H54 (cell line): ENCODE measurements around the gene DRC7.
A peak's percentile ranks its signal among the peaks of the same experiment; 100 is the strongest.

Source experiments
- DNase-seq: peaks from one replicate; pipeline ENCODE4 v3.0.0; 2011; ENCODE audit warnings: low spot score, mixed read lengths; ENCODE audit not compliant: insufficient read length
- FAIRE-seq: peaks from 3 replicates; lab custom pipeline; 2011; peaks lifted over from hg19 to GRCh38; lab: Jason Lieb, UNC
- POLR2A ChIP-seq: IDR thresholded peaks from 2 replicates; pipeline ENCODE4 v1.6.1; 2011; ENCODE audit warnings: low read depth, mild to moderate bottlenecking, low read length

Gene DRC7

DNA sequence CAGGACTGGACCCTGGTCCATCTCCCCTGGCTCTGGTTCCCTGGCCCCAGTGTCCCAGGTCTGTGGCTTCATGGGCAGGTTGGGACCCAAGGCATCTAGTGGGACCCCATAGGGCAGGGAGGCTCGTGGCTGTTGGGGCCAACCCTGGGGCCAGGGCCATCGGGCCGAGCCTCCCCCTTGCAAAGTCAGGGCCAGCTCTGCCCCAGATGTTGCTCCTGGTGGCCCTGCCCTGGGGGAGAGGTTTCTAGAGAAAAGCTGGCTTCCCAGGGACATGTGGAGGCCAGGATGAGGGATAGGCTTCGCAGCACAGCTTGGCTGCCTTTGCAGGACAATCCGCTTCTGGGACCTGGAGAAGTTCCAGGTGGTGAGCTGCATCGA, 57.6 kb downstream of the DRC7 start:
- no peak for TF ChIP-seq POLR2A
- FAIRE-seq (no peak), DNase-seq (no peak)

- no peak for FAIRE-seq
- no peak for DNase-seq
- no peak for TF ChIP-seq POLR2A
These were observed 58.2 kb downstream of the DRC7 start for GRCh38 chr16:57752581-57753447.

DNA sequence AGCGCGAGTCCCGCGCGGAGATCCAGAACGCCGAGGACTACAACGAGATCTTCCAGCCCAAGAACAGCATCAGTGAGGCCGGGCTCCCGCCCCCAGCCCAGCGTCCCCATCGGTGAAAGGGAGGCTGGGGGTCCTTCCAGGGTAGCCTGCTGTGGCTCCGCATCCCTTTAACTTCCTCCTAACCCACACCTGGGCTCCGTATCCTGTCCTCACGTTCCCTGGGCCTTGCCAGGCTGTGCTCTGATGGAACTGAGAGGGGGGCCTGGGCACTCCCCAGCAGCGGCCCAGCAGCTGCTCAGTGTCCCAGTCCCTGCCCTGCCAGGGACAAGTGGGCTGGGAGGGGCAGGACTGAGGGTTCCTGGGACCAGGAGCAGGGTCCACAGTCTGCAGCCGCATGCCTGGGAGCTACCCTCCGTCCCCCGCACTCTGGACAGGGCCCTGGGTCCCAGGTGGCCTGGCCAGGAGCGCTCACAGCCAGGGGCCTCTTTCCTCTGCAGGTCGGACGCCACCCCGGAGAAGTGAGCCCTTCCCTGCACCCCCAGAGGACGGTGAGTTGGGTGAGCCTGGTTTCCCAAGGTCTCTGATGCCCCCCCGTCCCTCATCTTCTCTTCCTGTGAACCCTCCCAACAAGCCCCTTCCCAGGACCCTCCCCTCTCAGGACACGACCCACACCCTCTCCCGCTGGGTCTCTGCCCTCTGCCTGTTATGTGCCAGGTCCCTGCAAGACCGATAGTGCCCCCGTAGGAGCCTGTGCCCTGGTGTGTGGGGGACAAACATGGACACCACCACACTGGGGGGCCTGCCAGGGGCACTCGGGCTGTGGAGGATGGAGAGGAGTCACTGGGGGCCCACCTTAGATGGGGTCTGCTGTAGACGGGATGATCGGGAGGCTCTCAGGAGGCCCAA, 59.1 kb downstream of the DRC7 start:
- TF ChIP-seq POLR2A: no peak
- no peak for FAIRE-seq
- no peak for DNase-seq

- DNase-seq (no peak), FAIRE-seq (no peak)
- no peak for TF ChIP-seq POLR2A
These were observed 59.9 kb downstream of the DRC7 start for GRCh38 chr16:57754354-57755060.

GRCh38 chr16:57755061-57755684, 60.6 kb downstream of the DRC7 start:
- no peak for TF ChIP-seq POLR2A
- DNase-seq: no peak
- FAIRE-seq: no peak

GRCh38 chr16:57755726-57756423, 61.3 kb downstream of the DRC7 start:
- FAIRE-seq: no peak
- no peak for TF ChIP-seq POLR2A
- no peak for DNase-seq

GRCh38 chr16:57756424-57757325, 62.1 kb downstream of the DRC7 start:
- no peak for TF ChIP-seq POLR2A
- no peak for DNase-seq
- no peak for FAIRE-seq

DNA sequence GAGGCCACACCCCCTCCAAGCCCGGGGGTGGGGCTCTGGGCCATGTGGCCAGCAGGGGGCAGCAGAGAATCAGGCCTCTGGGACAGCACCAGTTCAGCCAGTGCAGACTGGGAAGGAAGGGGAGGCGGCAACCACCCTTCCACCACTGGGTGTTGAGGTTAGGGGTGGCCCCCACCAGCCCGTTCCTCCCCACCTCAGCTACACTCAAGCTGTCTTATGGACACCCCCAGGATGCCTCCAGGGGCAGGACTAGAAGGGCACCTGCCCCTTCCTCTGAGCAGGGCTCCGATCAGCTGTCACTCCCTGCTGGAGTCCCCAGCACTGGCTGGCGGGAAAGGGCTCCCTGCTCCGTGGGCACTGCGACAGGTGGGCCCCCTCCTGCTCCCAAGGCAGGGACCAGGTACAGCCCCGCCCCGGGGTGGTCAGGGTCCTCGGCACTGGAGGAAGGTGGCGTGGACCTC, 62.8 kb downstream of the DRC7 start:
- DNase-seq (peak; percentile 82), FAIRE-seq (peak; percentile 89)

GRCh38 chr16:57757883-57758282, 63.3 kb downstream of the DRC7 start:
- FAIRE-seq (no peak), DNase-seq (no peak)
- no peak for TF ChIP-seq POLR2A

More for the DNA sequence above, 62.8 kb downstream of the DRC7 start:
- TF ChIP-seq POLR2A: no peak

DNA sequence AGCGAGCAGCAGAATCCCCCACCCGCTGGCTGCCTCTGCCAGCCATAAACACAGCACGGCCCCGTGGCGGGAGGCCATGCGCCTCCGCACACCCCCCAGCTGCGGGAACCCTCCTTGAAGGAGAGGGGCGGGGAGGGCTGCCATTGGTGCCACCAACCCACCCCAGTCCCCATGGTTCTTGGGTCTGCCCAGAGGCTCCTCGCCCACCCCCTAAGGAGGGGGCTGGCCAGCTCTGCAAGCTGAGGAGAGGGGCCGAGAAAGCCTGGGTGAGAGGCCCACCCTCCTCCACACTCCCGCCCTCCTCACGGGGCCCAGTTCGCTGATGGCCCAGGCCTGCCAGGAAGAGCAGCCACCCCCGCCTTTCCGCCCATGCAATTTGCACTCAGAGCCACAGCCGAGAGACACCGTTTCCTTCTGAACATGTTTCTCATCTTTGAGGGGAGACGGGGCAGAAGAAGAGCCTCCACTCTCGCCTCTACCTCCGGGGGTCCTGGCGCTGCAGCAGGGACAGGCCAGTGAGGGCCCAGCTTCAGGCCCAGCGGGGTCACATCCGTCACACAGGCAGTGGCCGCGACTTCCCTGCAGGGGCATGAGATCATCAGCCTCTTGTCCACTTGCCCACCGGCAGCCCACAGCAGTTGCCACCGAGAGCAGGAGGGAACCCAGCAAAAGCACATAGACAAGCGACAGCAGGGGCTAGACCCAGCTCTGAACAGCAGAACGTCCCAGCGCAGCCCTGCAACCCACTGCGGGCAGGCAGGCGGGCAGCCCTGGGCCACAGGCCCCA, 63.9 kb downstream of the DRC7 start:
- FAIRE-seq (no peak), DNase-seq (no peak)
- no peak for TF ChIP-seq POLR2A

- no peak for DNase-seq
- TF ChIP-seq POLR2A: no peak
- no peak for FAIRE-seq
These were observed 64.5 kb downstream of the DRC7 start for GRCh38 chr16:57759131-57759530.
